GM13977 (cell line): ENCODE data around the gene MAN1C1.

ENCODE experiments used
- DNase-seq: peaks from one replicate; pipeline ENCODE4 v3.0.0; 2012; ENCODE audit warnings: low spot score
- in situ Hi-C: fragments of 300-500 bp; cut with MboI; formaldehyde crosslinking; loops from one replicate; pipeline ENCODE4 v1.12.0; 2022; ENCODE audit warnings: low sequenced_read_pairs, low pct_unique_long_range_greater_than_20kb, mixed read lengths, inconsistent platforms; ENCODE audit not compliant: unreplicated experiment
- TF ChIP-seq, protein P1 (sequence below): IDR thresholded peaks from 2 replicates; pipeline ENCODE4 v1.5.1; 2012; ENCODE audit warnings: mild to moderate bottlenecking, control low read depth; ENCODE audit not compliant: insufficient read depth; ENCODE audit errors: extremely low read depth, missing control alignments

Gene MAN1C1

DNA sequence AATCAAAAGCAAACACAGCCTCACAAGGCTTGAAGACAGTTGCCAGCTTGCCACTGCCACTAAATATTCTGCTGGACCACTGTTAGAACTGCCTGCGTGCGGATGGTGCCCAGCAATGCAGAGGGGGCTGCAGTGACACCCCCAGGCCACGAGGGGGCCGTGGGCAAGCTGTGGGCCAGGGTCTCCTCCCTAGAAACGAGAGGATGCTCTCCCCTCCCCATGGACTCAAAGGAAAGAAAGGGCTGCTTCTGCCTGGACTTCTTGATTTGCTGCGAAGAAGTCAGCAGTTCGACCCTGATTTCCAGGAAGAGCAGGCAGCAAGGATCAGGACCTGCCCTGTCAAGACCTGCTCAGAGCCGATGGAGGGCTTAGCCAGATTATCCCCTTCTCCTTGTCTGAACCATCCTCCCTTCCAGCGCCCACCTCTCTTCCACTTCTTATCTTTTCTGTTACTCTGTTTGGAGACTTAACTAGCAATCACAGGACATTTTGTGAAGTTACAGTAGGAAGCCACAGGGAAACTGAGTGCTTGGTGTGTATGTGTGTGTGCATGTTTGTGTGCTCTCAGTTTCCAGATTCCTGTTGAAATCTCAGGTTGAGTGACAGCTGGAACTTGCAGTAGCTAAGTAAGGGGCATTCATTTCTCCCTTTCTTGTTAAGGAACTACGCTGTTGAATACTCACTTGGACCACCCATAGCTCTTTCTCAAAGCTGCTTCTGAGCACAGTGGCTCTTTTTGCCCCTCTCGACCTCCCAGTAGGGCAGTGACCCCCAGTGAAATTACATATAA, 2.7 kb downstream of the MAN1C1 start:
- DNase-seq = peak; percentile 9
- in situ Hi-C loops = no loop called here
- TF ChIP-seq, protein P1, sequence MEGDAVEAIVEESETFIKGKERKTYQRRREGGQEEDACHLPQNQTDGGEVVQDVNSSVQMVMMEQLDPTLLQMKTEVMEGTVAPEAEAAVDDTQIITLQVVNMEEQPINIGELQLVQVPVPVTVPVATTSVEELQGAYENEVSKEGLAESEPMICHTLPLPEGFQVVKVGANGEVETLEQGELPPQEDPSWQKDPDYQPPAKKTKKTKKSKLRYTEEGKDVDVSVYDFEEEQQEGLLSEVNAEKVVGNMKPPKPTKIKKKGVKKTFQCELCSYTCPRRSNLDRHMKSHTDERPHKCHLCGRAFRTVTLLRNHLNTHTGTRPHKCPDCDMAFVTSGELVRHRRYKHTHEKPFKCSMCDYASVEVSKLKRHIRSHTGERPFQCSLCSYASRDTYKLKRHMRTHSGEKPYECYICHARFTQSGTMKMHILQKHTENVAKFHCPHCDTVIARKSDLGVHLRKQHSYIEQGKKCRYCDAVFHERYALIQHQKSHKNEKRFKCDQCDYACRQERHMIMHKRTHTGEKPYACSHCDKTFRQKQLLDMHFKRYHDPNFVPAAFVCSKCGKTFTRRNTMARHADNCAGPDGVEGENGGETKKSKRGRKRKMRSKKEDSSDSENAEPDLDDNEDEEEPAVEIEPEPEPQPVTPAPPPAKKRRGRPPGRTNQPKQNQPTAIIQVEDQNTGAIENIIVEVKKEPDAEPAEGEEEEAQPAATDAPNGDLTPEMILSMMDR = peak; percentile 68

DNA sequence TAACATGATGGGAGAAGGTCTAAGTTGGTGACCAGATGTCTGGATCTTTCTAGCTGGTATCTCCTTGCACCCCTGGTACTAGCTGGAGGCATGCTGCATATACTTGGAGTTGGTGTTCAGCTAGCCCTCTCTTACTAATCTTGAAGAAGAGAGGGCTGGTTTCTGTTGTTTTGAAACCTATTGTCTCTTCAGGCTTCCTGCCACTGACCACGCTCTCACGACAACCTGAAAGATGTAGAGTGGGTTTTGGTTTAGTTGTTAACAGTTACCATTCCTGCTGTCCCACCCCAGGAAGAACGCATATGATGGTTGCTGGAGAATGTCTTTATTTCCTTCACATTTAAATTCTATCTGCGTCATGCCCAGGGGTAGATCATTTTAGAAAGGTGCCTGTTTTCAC, 3.6 kb downstream of the MAN1C1 start:
- TF ChIP-seq, protein P1 = no peak
- DNase-seq = peak; percentile 58
- in situ Hi-C loops = no loop called here

DNA sequence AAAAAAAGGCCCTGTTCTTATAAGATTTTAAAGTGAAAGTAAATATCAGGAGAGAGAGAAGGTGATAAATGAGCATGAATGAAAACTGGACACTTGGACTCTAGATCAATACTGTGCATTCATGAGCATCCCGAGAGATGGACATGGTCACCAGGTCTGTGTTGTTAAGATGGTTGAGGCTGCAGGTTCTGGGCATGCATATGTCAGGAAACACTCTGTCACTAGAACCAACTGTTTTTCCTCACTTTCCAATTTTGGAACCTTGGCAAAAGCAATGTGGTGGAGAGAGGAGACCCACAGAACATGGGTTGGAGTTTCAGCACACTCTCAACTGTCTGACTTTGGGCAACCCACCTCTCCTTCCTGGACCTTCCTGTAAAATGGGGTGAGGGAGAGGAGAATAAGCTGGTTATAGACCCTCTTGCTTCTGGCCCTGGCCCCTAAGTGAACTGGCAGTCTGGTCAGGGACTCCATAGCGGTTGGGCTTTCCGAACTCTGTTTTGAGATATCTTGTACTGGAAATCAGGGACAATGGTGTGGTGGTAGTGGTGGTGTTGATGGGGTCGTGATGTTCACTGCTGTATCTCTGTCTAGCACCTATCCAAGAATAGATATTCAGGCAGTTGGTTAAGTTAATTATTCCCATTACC, 4.2 kb downstream of the MAN1C1 start:
- in situ Hi-C loops = no loop called here
- DNase-seq = peak; percentile 5
- TF ChIP-seq, protein P1 = no peak

DNA sequence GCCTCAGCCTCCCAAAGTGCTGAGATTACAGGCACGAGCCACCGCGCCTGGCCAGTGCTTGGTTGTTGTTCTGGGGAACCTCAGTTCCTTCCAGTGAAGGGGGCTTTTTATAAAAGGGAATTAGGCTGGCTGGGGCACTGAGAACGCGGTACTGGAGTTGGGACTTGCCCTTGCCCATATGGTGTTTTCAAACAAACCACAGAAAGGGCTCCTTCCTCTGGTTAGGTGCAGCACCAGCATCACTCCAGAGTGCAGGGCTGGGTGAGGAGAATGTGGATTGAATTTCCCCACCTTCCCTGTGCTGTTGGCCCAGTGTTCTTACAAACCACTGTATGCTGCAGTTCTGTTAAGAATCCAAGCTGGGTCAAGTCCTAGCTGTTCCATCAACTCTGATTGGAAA, 5.3 kb downstream of the MAN1C1 start:
- in situ Hi-C loops = no loop called here
- DNase-seq = no peak
- TF ChIP-seq, protein P1 = no peak

DNA sequence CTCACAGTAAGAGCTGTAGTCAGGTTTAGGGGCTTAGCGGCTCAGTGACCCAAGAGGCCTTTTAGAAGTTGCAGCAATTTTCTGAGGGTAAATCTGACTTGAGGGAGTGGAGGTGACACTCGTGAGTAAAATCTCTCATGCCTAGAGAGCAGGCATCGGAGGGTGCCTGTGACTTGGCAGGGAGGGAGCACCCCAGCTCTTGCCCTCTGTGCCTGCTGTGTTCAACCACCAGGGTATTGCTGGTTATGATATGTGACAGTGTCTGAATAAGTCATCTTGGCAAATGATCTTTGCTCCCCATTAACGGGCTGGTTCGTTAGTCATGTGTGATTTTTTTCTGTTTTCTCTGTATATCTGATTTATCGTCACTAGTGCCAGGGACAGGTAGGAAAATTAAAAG, 5.9 kb downstream of the MAN1C1 start:
- TF ChIP-seq, protein P1 = no peak
- DNase-seq = no peak
- in situ Hi-C loops = no loop called here

DNA sequence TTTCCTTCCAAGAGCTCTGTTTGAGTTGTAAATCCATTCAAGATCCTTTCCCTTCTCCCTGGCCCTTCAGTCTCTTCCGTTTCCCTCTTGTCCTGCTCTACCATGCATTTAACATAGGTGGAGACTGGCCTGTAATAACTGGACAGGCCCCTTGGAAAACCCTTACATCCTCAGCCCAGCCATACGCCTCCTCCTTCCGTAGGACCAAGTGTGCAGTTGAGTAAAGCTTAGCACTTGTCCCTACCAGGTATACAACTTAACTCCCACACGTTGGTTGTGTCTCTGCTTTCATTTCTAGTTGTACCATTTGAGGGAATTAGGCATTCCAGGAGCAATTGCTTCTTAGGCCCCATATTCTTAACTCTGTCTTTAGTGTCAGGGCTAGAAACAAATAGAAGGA, 6.4 kb downstream of the MAN1C1 start:
- TF ChIP-seq, protein P1 = no peak
- no peak for DNase-seq
- in situ Hi-C loops = no loop called here
